ENCODE data around the gene IL1R2. TPM values are rescaled to one million over a fixed set of nuclear protein-coding genes. Genes with fewer than 3 reads are reported as not detected.

Gene IL1R2
- total RNA-seq, 4 donors from 2014 or later: 12.2 to 207 (median 32.1) TPM

DNA sequence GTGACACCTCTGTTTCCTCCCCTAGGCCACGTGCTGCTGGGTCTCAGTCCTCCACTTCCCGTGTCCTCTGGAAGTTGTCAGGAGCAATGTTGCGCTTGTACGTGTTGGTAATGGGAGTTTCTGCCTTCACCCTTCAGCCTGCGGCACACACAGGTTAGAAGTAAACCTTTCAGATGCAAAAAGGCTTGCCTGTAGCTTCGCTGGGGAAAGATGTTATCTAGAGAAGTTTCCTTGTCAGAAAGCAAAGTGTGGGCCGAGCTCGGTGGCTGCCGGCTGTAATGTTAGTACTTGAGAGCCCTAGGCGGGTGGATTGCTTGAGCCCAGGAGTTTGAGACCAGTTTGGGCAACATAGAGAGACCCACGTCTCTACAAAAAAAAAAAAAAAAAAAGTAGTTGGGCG is 16.7 kb downstream of the IL1R2 start:
- TF ChIP-seq, protein P1, sequence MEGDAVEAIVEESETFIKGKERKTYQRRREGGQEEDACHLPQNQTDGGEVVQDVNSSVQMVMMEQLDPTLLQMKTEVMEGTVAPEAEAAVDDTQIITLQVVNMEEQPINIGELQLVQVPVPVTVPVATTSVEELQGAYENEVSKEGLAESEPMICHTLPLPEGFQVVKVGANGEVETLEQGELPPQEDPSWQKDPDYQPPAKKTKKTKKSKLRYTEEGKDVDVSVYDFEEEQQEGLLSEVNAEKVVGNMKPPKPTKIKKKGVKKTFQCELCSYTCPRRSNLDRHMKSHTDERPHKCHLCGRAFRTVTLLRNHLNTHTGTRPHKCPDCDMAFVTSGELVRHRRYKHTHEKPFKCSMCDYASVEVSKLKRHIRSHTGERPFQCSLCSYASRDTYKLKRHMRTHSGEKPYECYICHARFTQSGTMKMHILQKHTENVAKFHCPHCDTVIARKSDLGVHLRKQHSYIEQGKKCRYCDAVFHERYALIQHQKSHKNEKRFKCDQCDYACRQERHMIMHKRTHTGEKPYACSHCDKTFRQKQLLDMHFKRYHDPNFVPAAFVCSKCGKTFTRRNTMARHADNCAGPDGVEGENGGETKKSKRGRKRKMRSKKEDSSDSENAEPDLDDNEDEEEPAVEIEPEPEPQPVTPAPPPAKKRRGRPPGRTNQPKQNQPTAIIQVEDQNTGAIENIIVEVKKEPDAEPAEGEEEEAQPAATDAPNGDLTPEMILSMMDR (IDR thresholded peaks at IDR 0.05): no peak
- ATAC-seq (ENCODE audit: low FRiP score) (no peak), DNase-seq (ENCODE audit: low spot score) (no peak)

DNA sequence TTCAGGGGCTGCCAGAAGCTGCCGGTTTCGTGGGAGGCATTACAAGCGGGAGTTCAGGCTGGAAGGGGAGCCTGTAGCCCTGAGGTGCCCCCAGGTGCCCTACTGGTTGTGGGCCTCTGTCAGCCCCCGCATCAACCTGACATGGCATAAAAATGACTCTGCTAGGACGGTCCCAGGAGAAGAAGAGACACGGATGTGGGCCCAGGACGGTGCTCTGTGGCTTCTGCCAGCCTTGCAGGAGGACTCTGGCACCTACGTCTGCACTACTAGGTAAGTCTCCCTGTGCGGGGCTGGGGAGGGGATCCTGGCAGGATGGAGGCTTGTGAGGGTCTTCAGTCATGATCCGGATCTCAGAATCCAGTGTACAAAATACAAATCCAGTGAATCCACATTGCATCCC is 17.8 kb downstream of the IL1R2 start:
- no peak for ATAC-seq (ENCODE audit: low FRiP score)
- TF ChIP-seq, protein P1 (IDR thresholded peaks at IDR 0.05): no peak
- DNase-seq (ENCODE audit: low spot score): no peak

DNA sequence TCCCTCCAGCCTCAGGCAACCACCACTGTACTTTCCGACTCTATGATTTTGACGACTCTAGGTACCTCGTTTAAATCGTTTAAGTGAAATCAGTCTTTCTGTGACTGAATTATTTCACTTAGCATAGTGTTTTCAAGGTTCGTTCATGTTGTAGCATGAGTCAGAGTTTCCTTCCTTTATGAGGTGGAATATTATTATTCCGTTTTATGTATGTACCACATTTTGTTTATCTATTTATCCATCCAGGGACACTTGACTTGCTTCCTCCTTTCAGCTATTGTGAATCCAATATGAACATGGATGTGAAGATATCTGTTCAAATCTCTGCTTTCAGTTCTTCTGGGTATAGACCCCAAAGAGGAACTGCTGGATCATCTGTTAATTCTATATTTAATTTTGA is 19.1 kb downstream of the IL1R2 start:
- TF ChIP-seq, protein P1 (IDR thresholded peaks at IDR 0.05): no peak
- no peak for ATAC-seq (ENCODE audit: low FRiP score)
- no peak for DNase-seq (ENCODE audit: low spot score)

DNA sequence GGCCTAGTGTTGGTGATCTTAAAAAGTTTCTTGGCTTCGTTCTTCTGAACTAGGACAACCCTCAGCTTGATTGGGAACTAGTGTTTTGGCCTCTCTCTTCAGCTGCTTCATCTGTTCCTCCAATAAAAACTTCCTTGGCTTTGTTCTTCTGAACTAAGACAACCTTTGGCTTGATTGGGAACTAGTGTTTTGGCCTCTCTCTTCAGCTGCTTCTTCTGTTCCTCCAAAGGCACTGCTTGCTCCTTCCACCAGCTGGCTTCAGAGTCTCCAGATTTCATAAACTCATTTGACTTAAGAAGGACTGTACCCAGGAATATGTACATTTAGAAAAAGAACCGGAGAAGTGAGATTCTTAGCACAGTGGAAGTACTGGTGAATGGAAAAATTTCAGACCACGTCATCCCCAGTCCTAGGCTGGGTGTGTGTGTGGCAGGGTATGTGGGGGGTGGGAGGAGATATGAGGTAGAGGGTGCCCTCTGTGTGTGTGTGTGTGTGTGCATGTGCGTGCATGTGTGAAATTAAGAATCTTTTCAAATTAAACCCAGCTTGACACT is 20.4 kb downstream of the IL1R2 start:
- TF ChIP-seq, protein P1 (IDR thresholded peaks at IDR 0.05): no peak
- no peak for ATAC-seq (ENCODE audit: low FRiP score)
- no peak for DNase-seq (ENCODE audit: low spot score)

DNA sequence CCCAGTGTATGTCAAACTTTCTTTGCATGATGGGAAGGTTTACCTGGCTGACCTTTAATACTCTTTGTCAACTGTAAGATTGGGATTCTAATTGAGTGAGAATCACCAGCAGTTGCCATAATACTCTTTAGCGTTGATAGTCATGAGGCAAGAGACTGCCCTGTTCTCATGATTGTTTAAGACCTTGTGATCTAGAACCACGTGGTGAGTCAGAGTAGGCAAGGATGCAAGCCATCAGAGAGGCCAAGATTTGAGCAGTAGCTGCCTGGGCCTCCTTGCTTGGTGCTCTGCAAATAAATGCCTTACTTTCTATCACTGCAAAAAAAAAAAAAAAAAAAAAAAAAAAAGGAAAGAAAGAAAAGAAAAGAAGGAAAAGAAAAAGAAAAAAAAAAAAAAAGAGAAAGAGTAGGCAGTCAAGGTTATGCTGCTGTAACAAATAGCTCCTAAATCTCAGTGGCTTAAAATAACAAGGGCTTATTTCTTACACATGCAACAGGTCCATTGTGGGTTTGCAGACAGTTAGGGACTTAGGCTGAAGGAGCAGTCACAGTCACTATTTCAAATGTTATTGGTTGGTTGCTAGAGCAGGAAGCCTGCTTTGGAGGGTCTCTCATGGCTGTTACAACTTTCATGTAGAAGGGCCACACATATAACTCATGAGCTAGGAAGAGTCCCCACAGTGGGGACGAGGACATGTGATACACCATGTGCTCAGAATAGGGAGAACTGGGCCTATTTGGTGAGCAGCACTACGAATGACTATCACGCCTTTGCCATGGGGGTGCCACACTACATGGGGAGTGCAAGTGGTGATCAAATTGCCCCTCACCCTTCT is 21.7 kb downstream of the IL1R2 start:
- TF ChIP-seq, protein P1 (IDR thresholded peaks at IDR 0.05): no peak
- DNase-seq (ENCODE audit: low spot score): no peak
- ATAC-seq (ENCODE audit: low FRiP score): no peak

DNA sequence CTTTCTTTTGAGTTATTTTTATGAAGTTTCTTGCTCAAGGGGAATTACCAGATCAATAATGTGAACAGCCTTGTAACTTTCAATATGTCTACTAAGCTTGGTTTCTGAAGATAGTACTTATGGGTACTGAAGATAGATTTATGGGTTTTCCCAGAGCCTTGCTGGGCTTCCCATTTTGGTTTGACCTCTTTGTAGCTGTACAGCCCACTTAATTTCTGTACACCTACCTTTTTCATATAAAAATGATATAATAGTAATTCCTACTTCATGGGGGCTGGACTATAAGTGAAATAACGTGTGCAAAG is 22.2 kb downstream of the IL1R2 start:
- TF ChIP-seq, protein P1 (IDR thresholded peaks at IDR 0.05): no peak
- DNase-seq (ENCODE audit: low spot score) (no peak), ATAC-seq (ENCODE audit: low FRiP score) (no peak)

DNA sequence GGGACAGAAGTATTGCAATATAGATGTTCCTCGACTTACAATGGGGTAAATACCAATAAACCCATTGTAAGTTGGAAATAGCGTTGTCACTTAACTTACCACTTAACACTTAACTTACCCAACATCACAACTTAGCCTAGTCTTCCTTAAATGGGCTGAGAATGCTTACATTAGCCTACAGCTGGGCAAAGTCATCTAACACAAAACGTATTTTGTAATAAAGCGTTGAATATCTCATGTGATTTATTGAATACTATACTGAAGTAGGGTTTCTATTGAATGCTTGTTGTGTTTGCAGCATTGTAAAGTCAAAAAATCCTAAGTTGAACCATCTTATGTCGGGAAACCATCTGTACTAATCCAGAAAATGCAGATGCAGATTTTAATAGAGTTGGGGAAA is 23.6 kb downstream of the IL1R2 start:
- no peak for DNase-seq (ENCODE audit: low spot score)
- ATAC-seq (ENCODE audit: low FRiP score): no peak
- TF ChIP-seq, protein P1 (IDR thresholded peaks at IDR 0.05): no peak

Measured in omental fat pad (tissue), 4 donors.